GM18858 (cell line): ENCODE data around the gene GAST.

Experiments
- ATAC-seq: cut with Tn5 transposase; IDR thresholded peaks from one replicate; pipeline ENCODE4 v1.9.1; 2021; ENCODE audit not compliant: unreplicated experiment

GAST gene

GRCh38 chr17:41738801-41739112 lies 26.6 kb downstream of the GAST start:
- no peak for ATAC-seq

DNA sequence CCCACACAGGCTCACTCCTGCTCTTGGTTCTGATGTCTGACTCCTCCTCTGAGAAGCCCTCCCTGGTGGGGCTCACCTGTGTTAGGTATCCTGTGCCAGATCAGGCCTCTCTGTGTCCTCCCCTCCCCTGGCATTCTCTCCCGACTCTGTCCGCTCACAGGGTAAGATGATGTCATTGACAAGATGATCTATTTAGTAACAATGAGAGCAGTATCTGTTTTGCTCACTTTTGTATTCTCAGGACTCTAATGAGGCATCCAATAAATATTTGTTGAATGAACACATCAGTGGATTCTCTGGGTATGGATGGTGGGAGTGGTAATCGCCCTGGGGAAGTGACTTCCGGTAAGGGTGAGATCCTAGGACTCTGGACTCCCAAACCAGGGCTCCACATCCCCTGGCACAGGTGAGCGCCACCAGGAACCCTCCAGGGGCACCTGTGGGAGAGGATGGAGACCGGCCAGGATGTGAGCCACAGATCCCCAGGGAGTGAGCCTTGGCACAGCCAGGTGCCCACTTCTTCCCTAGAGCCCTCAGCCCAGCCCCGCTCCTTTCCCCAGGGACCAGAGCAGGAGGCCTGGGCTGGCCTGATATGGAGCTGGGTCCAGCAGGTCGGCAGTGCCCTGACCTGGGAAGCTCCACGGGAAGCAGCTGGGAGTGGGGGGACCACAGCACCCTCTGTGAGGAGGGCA lies 27.7 kb downstream of the GAST start:
- ATAC-seq: no peak

DNA sequence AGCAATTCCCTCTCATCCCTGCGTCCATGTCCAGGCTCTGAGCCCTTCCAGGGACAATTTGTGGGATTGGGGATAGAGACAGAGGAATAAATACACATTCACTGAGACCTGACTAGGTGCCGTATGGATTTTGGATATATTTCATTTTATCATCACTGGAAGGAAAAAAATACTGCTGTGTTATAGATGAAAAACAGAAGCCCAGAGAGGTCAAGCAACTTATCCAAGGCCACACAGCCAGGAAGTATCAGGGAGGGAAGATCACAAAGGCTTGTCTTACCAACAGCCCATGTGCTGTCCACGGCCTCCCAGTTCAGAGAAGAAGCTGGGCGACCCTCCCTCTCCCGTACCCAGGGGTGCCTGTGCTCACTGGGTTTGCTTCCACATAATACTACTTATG lies 28.4 kb downstream of the GAST start:
- no peak for ATAC-seq

DNA sequence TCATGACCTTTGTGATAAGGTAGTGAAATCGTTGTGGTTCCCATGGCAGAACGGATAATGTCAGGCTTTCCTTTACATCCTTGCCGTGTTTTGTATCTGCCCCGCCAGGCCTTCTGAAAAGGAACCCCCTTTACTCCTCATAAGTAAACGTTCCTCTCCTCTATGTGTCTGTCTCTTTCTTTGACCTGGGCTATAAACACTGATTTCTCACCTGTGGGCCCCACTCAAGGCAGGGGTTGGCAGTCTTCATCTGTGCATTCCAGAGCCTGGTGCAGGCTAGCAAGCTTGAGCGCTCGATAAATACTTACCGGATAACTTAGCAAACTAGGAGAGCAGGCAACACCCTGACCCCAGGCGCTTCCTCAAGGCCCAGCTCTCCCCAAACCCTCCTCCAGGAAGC lies 29.6 kb downstream of the GAST start:
- ATAC-seq: no peak

GRCh38 chr17:41748275-41748674 lies 36.1 kb downstream of the GAST start:
- ATAC-seq: no peak

GRCh38 chr17:41750862-41751261 lies 38.7 kb downstream of the GAST start:
- no peak for ATAC-seq

- ATAC-seq: no peak
These were observed 39.2 kb downstream of the GAST start for GRCh38 chr17:41751288-41751687.

DNA sequence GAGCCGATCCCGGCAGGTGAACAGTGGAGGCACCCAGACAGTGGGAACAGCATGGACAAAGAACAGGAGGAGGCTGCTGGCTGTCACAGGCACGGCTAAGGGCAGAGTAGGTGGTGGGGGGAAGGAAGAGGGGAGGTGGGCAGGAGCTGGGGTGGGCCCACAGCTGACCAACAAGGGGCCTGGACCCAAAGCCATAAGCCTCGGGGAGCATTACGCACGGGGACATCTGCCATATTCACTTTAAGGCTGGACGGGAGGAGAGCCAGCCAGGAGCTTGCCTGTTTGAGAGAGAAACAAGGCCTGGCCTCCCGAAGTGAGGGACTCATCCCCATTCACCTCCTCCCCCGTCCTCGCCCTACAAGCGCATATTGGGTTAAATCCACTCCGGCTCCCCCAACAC lies 41.9 kb downstream of the GAST start:
- no peak for ATAC-seq

DNA sequence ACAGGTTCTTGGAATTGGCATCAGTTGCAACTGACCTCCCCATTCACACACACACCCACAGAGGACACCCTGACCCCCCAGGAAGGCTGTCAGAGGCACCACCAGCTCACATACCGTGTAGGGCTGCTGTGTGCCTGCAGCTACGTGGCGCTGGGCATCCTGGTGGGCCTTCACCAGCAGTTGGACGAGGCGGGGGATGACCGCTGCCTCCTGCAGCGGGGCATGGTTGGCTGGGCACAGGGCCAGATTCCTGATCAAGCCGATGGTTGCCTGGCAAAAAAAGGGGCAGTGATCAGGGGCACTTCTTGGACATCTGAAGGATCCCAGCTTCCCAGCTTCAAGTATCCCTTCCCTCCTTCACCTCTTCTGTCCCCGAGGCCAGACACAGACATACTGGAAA lies 46.5 kb downstream of the GAST start:
- ATAC-seq: no peak

- ATAC-seq: no peak
These were observed 48.7 kb downstream of the GAST start for GRCh38 chr17:41760878-41761277.

DNA sequence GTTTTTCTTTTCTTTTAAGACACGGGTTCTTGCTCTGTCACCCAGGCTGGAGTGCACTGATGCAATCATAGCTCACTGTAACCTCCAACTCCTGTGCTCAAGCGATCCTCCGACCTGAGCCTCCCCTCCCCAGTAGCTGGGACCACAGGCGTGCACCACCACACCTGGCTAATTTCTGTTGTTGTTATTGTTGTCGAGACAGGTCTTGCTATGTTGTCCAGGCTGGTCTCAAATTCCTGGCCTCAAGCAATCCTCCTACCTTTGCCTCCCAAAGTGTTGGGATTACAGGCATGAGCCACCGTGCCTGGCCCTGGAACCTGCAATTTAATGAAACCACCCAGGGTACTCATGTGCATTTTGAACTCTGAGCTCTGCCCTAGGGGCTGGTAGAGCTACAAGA lies 50.3 kb downstream of the GAST start:
- no peak for ATAC-seq

- no peak for ATAC-seq
These were observed 50.7 kb downstream of the GAST start for GRCh38 chr17:41762841-41763240.

GRCh38 chr17:41763327-41763726 lies 51.2 kb downstream of the GAST start:
- no peak for ATAC-seq
